ENCODE data around the gene ITPKC. TPM values are rescaled to one million over a fixed set of nuclear protein-coding genes. Genes with fewer than 3 reads are reported as not detected.
A peak's percentile ranks its signal among the peaks of the same experiment; 100 is the strongest.
"Not testable (repeated sequence)": the region's sequence is repeated elsewhere in the genome, so short reads cannot be mapped to it uniquely, and the experiment has no call there.

Gene ITPKC
- total and polyA plus RNA-seq, 12 donors: 6.2 to 17.3 (median 9.4) TPM

GRCh38 chr19:40783711-40784110, 66.8 kb downstream of the ITPKC start:
- WGBS, 2 donors: 95 to 98% methylated on average over 14 of the region's 14 CpGs
- intact Hi-C loops (cut with DNase I): no loop called here
- Histone ChIP-seq H3K9me3 (no peaks in the 10 kb centered on the region), H3K27me3 (no peaks in the 10 kb centered on the region), H3K36me3 (peaks cover 0 to 58% (median 0%) of the 10 kb centered on the region in 9 donors), H3K27ac (no peak overlapping the region), H3K4me3 (no peak overlapping the region), H3K4me1 (peaks cover 4 to 11% (median 6%) of the 10 kb centered on the region in 9 donors)
- no peak for TF ChIP-seq CTCF (IDR thresholded peaks at IDR 0.05)
- no peak for ATAC-seq
- no peak for DNase-seq

- H3K27me3 ChIP-seq; ATAC-seq; H3K27ac ChIP-seq; H3K9me3 ChIP-seq; intact Hi-C loops (cut with DNase I); H3K4me3 ChIP-seq; DNase-seq; H3K4me1 ChIP-seq: not testable (repeated sequence)
- 93 to 98% methylated on average over 2 of the region's 2 CpGs for WGBS, 2 donors
- peaks cover 0 to 62% (median 0%) of the 10 kb centered on the region in 9 donors for H3K36me3 ChIP-seq
These were observed 67.2 kb downstream of the ITPKC start for GRCh38 chr19:40784146-40784545.

DNA sequence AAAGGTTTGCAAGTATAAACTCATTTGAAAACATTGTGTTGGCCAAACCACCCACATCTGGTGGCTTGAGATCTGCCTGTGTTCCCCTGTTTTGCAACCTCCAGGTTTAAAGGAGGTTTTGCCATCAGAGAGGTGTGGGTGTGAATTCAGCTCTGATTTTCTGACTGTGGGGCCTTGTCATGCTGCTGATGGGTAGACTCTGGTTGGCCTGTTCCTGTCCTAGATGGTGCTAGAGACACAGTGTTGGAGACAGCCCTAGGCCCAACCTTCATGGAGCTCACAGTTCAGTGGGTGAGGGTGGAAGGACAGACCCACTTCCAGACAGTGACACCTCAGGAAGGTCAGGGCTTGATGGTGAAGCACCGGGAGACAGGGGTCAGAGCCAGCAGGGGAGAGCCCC, 68.6 kb downstream of the ITPKC start:
- Histone ChIP-seq H3K36me3 (peaks cover 0 to 68% (median 0%) of the 10 kb centered on the region in 9 donors), H3K27ac (no peak overlapping the region)
- 60 to 64% methylated on average over 1 of the region's 1 CpG for WGBS, 2 donors

DNA sequence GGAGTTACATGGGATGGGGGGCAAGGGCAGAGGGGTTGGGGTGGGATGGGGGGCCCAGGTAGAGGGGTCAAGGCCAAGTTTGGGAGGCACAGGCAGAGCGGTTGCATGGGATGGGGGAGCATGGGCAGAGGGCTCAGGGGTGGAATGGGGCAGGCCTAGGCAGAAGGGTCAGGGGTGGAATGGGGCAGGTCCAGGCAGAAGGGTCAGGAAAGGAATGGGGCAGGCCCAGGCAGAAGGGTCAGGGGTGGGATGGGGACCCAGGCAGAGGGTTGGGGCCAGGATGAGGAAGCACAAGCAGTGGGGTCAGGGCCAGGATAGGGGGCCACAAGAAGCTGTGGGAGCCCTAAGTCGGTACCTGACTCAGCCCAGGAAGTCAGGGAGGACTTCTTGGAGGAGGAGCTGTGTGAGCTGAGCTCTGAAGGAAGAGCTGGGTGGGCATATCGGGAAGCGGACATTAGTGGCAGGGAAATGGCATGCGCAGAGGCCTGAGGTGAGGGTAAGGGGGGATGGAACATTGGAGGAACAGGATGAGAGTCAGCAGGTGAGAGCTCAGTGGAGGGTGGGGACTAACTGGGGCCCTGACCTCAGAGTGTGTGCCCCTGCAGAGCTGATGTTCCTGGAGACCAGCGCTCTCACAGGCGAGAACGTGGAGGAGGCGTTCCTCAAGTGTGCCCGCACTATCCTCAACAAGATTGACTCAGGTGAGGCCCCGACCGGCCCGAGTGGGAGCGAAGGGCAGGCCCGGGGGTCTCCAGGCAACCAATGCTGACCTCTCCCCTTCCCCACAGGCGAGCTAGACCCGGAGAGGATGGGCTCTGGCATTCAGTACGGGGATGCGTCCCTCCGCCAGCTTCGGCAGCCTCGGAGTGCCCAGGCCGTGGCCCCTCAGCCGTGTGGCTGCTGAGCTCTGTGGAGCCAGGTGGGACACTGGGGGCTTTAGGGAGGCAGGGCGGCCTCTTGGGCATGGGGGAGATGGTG, 69.4 kb downstream of the ITPKC start:
- peaks cover 0 to 74% (median 0%) of the 10 kb centered on the region in 9 donors for H3K36me3 ChIP-seq
- no peaks in the 10 kb centered on the region for H3K4me1 ChIP-seq
- intact Hi-C loops (cut with DNase I): no loop called here
- no peak for TF ChIP-seq CTCF (IDR thresholded peaks at IDR 0.05)
- H3K27me3 ChIP-seq: no peaks in the 10 kb centered on the region
- H3K4me3 ChIP-seq: no peak overlapping the region
- no peak overlapping the region for H3K27ac ChIP-seq
- peak in 1 of 8 donors; percentile 46 for ATAC-seq
- no peaks in the 10 kb centered on the region for H3K9me3 ChIP-seq
- DNase-seq: no peak
- WGBS, 2 donors: 92 to 95% methylated on average over 25 of the region's 25 CpGs

More for the DNA sequence above, 68.6 kb downstream of the ITPKC start:
- TF ChIP-seq CTCF (IDR thresholded peaks at IDR 0.05): no peak
- Histone ChIP-seq H3K4me3 (no peak overlapping the region), H3K27me3 (no peaks in the 10 kb centered on the region), H3K4me1 (no peaks in the 10 kb centered on the region), H3K9me3 (no peaks in the 10 kb centered on the region)
- ATAC-seq (no peak), DNase-seq (no peak)
- intact Hi-C loops (cut with DNase I): no loop called here

Other genes with a start within 250 kb of the ITPKC start
- gene SHKBP1, start 140.2 kb upstream of the ITPKC start, total RNA-seq: 10 to 100 TPM; 12.0 to 31.5 (median 15.9) TPM
- gene SHKBP1, start 140.2 kb upstream of the ITPKC start, polyA plus RNA-seq: 10 to 100 TPM; 42.8 to 43.1 TPM
- gene LTBP4, start 115.7 kb upstream of the ITPKC start, total RNA-seq: 100 to 1,000 TPM; 139 to 263 (median 244) TPM
- 100 to 1,000 TPM; 114 to 191 TPM for gene LTBP4, start 115.7 kb upstream of the ITPKC start, polyA plus RNA-seq
- gene NUMBL, start 26.5 kb upstream of the ITPKC start, total RNA-seq: 10 to 100 TPM in 5 of 10 donors, 1 to 10 TPM in 5; 7.1 to 15.3 (median 10.0) TPM
- gene NUMBL, start 26.5 kb upstream of the ITPKC start, polyA plus RNA-seq: 10 to 100 TPM; 11.2 to 14.0 TPM
- gene COQ8B, start 226 bp upstream of the ITPKC start, total RNA-seq: 10 to 100 TPM; 17.9 to 34.3 (median 27.3) TPM
- 10 to 100 TPM; 26.3 to 34.4 TPM for gene COQ8B, start 226 bp upstream of the ITPKC start, polyA plus RNA-seq
- gene ACTMAP, start 33.4 kb downstream of the ITPKC start, total RNA-seq: 10 to 100 TPM in 2 of 10 donors, 1 to 10 TPM in 8; 5.3 to 11.4 (median 8.4) TPM
- 10 to 100 TPM in 1 of 2 donors, 1 to 10 TPM in 1; 3.6 to 12.8 TPM for gene ACTMAP, start 33.4 kb downstream of the ITPKC start, polyA plus RNA-seq
- gene SNRPA, start 34.1 kb downstream of the ITPKC start, total RNA-seq: 10 to 100 TPM; 24.0 to 40.6 (median 34.4) TPM
- gene SNRPA, start 34.1 kb downstream of the ITPKC start, polyA plus RNA-seq: 10 to 100 TPM; 35.3 to 36.7 TPM
- gene MIA, start 58.4 kb downstream of the ITPKC start, total RNA-seq: 1 to 10 TPM in 3 of 10 donors, under 1 TPM in 2, not detected in 5; 0.63 to 1.7 (median 1.0) TPM
- 1 to 10 TPM; 2.0 to 2.4 TPM for gene MIA, start 58.4 kb downstream of the ITPKC start, polyA plus RNA-seq
- gene RAB4B, start 61.1 kb downstream of the ITPKC start, total RNA-seq: 10 to 100 TPM; 11.0 to 25.2 (median 13.5) TPM
- gene RAB4B, start 61.1 kb downstream of the ITPKC start, polyA plus RNA-seq: 10 to 100 TPM; 26.8 to 62.5 TPM
- 10 to 100 TPM; 31.8 to 78.3 (median 42.8) TPM for gene EGLN2, start 82.1 kb downstream of the ITPKC start, total RNA-seq
- gene EGLN2, start 82.1 kb downstream of the ITPKC start, polyA plus RNA-seq: 10 to 100 TPM; 75.3 to 78.6 TPM
- not detected for gene CYP2A6, start 133.3 kb downstream of the ITPKC start, total RNA-seq
- gene CYP2A6, start 133.3 kb downstream of the ITPKC start, polyA plus RNA-seq: not detected
- not detected for gene CYP2A7, start 165.1 kb downstream of the ITPKC start, total RNA-seq
- gene CYP2A7, start 165.1 kb downstream of the ITPKC start, polyA plus RNA-seq: not detected